Neural cell (in vitro differentiated cells): ENCODE results near the gene CALML4.
"Not testable (repeated sequence)": the region's sequence is repeated elsewhere in the genome, so short reads cannot be mapped to it uniquely, and the experiment has no call there.

ENCODE experiments used
- EP300 ChIP-seq: fragments of 450-650 bp; conservative IDR thresholded peaks from 2 replicates; pipeline ENCODE4 v1.6.1; 2014; ENCODE audit warnings: antibody characterized with exemption, mild to moderate bottlenecking, moderate library complexity; ENCODE audit not compliant: poor library complexity, severe bottlenecking
- EZH2 ChIP-seq: fragments of 200-600, 300-800 bp; shearing (Covaris generic), sonication (generic); IDR thresholded peaks from 2 replicates; pipeline ENCODE4 v1.6.1; 2014; ENCODE audit warnings: antibody characterized with exemption, low read length, borderline replicate concordance, mild to moderate bottlenecking; ENCODE audit not compliant: insufficient read depth, poor library complexity, severe bottlenecking
- MXI1 ChIP-seq: fragments of 450-650 bp; conservative IDR thresholded peaks from 2 replicates; pipeline ENCODE4 v1.6.1; 2014; ENCODE audit warnings: antibody characterized with exemption, mild to moderate bottlenecking; ENCODE audit not compliant: poor library complexity, severe bottlenecking
- POLR2AphosphoS5 ChIP-seq: IDR thresholded peaks from 2 replicates; pipeline ENCODE4 v1.6.1; 2012
- RAD21 ChIP-seq: fragments of 450-650 bp; conservative IDR thresholded peaks from 2 replicates; pipeline ENCODE4 v1.6.1; 2014; ENCODE audit warnings: antibody characterized with exemption, mild to moderate bottlenecking, moderate library complexity
- SMC3 ChIP-seq: fragments of 450-650 bp; conservative IDR thresholded peaks from 2 replicates; pipeline ENCODE4 v1.6.1; 2014; ENCODE audit warnings: antibody characterized with exemption, mild to moderate bottlenecking, moderate library complexity; ENCODE audit not compliant: poor library complexity
- TAF1 ChIP-seq: IDR thresholded peaks from 2 replicates; pipeline ENCODE4 v1.6.1; 2012; ENCODE audit warnings: low read depth
- TF ChIP-seq, protein P1 (sequence below): fragments of 450-650 bp; IDR thresholded peaks from 2 replicates; pipeline ENCODE4 v1.5.1; 2014; ENCODE audit warnings: antibody characterized with exemption, mild to moderate bottlenecking, moderate library complexity; ENCODE audit not compliant: poor library complexity, severe bottlenecking
- TF ChIP-seq, protein P2 (sequence below): IDR thresholded peaks from 2 replicates; pipeline ENCODE4 v1.6.1; 2012; ENCODE audit warnings: borderline replicate concordance

DNA sequence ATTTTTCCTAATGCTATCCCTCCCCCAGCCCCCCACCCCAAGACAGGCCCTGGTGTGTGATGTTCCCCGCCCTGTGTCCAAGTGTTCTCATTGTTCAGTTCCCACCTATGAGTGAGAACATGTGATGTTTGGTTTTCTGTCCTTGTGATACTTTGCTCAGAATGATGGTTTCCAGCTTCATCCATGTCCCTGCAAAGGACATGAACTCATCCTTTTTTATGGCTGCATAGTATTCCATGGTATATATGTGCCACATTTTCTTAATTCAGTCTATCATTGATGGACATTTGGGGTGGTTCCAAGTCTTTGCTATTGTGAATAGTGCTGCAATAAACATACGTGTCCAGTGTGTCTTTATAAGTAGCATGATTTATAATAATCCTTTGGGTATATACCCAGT lies 33.1 kb downstream of the CALML4 start:
- TF ChIP-seq EP300, EZH2, TAF1, POLR2AphosphoS5, RAD21, MXI1, SMC3: not testable (repeated sequence)
- TF ChIP-seq, protein P1, sequence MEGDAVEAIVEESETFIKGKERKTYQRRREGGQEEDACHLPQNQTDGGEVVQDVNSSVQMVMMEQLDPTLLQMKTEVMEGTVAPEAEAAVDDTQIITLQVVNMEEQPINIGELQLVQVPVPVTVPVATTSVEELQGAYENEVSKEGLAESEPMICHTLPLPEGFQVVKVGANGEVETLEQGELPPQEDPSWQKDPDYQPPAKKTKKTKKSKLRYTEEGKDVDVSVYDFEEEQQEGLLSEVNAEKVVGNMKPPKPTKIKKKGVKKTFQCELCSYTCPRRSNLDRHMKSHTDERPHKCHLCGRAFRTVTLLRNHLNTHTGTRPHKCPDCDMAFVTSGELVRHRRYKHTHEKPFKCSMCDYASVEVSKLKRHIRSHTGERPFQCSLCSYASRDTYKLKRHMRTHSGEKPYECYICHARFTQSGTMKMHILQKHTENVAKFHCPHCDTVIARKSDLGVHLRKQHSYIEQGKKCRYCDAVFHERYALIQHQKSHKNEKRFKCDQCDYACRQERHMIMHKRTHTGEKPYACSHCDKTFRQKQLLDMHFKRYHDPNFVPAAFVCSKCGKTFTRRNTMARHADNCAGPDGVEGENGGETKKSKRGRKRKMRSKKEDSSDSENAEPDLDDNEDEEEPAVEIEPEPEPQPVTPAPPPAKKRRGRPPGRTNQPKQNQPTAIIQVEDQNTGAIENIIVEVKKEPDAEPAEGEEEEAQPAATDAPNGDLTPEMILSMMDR, result not testable (repeated sequence)
- TF ChIP-seq, protein P2, sequence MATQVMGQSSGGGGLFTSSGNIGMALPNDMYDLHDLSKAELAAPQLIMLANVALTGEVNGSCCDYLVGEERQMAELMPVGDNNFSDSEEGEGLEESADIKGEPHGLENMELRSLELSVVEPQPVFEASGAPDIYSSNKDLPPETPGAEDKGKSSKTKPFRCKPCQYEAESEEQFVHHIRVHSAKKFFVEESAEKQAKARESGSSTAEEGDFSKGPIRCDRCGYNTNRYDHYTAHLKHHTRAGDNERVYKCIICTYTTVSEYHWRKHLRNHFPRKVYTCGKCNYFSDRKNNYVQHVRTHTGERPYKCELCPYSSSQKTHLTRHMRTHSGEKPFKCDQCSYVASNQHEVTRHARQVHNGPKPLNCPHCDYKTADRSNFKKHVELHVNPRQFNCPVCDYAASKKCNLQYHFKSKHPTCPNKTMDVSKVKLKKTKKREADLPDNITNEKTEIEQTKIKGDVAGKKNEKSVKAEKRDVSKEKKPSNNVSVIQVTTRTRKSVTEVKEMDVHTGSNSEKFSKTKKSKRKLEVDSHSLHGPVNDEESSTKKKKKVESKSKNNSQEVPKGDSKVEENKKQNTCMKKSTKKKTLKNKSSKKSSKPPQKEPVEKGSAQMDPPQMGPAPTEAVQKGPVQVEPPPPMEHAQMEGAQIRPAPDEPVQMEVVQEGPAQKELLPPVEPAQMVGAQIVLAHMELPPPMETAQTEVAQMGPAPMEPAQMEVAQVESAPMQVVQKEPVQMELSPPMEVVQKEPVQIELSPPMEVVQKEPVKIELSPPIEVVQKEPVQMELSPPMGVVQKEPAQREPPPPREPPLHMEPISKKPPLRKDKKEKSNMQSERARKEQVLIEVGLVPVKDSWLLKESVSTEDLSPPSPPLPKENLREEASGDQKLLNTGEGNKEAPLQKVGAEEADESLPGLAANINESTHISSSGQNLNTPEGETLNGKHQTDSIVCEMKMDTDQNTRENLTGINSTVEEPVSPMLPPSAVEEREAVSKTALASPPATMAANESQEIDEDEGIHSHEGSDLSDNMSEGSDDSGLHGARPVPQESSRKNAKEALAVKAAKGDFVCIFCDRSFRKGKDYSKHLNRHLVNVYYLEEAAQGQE, result not testable (repeated sequence)
